Fibroblast of lung (primary cell): ENCODE results near the gene FPGS. TPM values are rescaled to one million over a fixed set of nuclear protein-coding genes. Genes with fewer than 3 reads are reported as not detected.

ENCODE experiments used
- DNase-seq, 2 donors: peaks; one replicate each; pipeline versions ENCODE4 v3.0.0 to v3.0.0-alpha.2; 2010; ENCODE audit warnings: low read depth in 2 of 2
- H2AFZ ChIP-seq: 2 replicates; pipeline ENCODE4 v1.5.1; 2012; ENCODE audit warnings: low read length, control low read depth, inconsistent platforms
- H3K27ac ChIP-seq: 2 replicates; pipeline ENCODE4 v1.5.1; 2011; ENCODE audit warnings: low read length, control low read depth; ENCODE audit not compliant: insufficient read depth
- H3K27me3 ChIP-seq: 2 replicates; pipeline ENCODE4 v1.5.1; 2011; ENCODE audit warnings: mild to moderate bottlenecking, low read length; ENCODE audit not compliant: control insufficient read depth, insufficient read depth
- H3K36me3 ChIP-seq: 2 replicates; pipeline ENCODE4 v1.5.1; 2011; ENCODE audit warnings: low read length; ENCODE audit not compliant: control insufficient read depth, insufficient read depth
- H3K4me1 ChIP-seq: 2 replicates; pipeline ENCODE4 v1.5.1; 2011; ENCODE audit warnings: low read length; ENCODE audit not compliant: control insufficient read depth, insufficient read depth; ENCODE audit errors: extremely low read depth
- H3K4me2 ChIP-seq: 2 replicates; pipeline ENCODE4 v1.5.1; 2011; ENCODE audit warnings: low read length, control low read depth; ENCODE audit not compliant: insufficient read depth; ENCODE audit errors: extremely low read depth
- H3K4me3 ChIP-seq, 4 experiments: fragments of 200-600 bp in 1 of 4; sonication (generic) in 1 of 4; replicated peaks in 1 of 4; 2 replicates each; pipeline ENCODE4 v1.5.1; 2011 to 2016; ENCODE audit warnings: low read length in 4 of 4, low read depth in 3 of 4, mild to moderate bottlenecking in 3 of 4, control low read depth in 2 of 4, inconsistent platforms in 1 of 4, mixed read lengths in 1 of 4; ENCODE audit not compliant: insufficient read depth in 1 of 4; ENCODE audit errors: control extremely low read depth in 1 of 4
- H3K79me2 ChIP-seq: 2 replicates; pipeline ENCODE4 v1.5.1; 2012; ENCODE audit warnings: mild to moderate bottlenecking, low read length, inconsistent platforms; ENCODE audit not compliant: control insufficient read depth, insufficient read depth
- H3K9ac ChIP-seq: 2 replicates; pipeline ENCODE4 v1.5.1; 2011; ENCODE audit warnings: mild to moderate bottlenecking, low read length, control low read depth; ENCODE audit not compliant: insufficient read depth
- H3K9me3 ChIP-seq: 2 replicates; pipeline ENCODE4 v1.5.1; 2012; ENCODE audit warnings: low read depth, low read length; ENCODE audit not compliant: control insufficient read depth, insufficient read depth
- H4K20me1 ChIP-seq: 2 replicates; pipeline ENCODE4 v1.5.1; 2011; ENCODE audit warnings: low read length; ENCODE audit not compliant: control insufficient read depth, insufficient read depth; ENCODE audit errors: extremely low read depth
- CTCF ChIP-seq, 2 donors: IDR thresholded peaks in 1 of 2; conservative IDR thresholded peaks in 1 of 2; 1 replicate in 1 of 2; 2 replicates in 1 of 2; pipeline ENCODE4 v1.5.1; 2011 to 2012; ENCODE audit warnings: low read length in 2 of 2, control low read depth in 1 of 2, inconsistent platforms in 1 of 2, low read depth in 1 of 2, mild to moderate bottlenecking in 1 of 2
- EZH2 ChIP-seq: IDR thresholded peaks from 2 replicates; pipeline ENCODE4 v1.5.1; 2012; ENCODE audit warnings: low read length, control low read depth, mild to moderate bottlenecking; ENCODE audit errors: missing control alignments
- polyA minus RNA-seq: library from RNA; depleted of rRNA, polyadenylated mRNA; stranded (reverse); fragments of >200 nt; gene quantifications from 2 replicates; pipeline ENCODE4 v1.2.3, GENCODE V29; 2011; ENCODE audit warnings: low replicate concordance
- polyA plus RNA-seq, 2 donors: library from polyadenylated mRNA; depleted of rRNA in 1 of 2; stranded (reverse) in 1 of 2; unstranded in 1 of 2; fragments of >200 nt; gene quantifications; 2 replicates each; pipeline ENCODE4 v1.2.1, GENCODE V29; 2011 to 2012; ENCODE audit warnings: missing spikeins in 1 of 2
- total RNA-seq: library from RNA; depleted of rRNA; stranded (reverse); fragments of >200 nt; gene quantifications from 2 replicates; pipeline ENCODE4 v1.2.1, GENCODE V29; 2014

The FPGS gene
- total RNA-seq (58.6 and 77.0 TPM in 2 replicates), polyA plus RNA-seq (42.4 and 43.2 TPM in 2 replicates), polyA minus RNA-seq (131 and 189 TPM in 2 replicates)
- polyA plus RNA-seq (2012), result 56.1 and 62.0 TPM in 2 replicates

- no peaks in the 10 kb centered on the region for H4K20me1 ChIP-seq
- no peaks in the 10 kb centered on the region for H3K9me3 ChIP-seq
Observed at GRCh38 chr9:127802576-127803443, at the start of gene FPGS. FPGS (plus strand) TSS chr9:127802882; CDS start chr9:127802925, 43 bp downstream.

GRCh38 chr9:127753148-127753547, 49.5 kb upstream of the FPGS start:
- Histone ChIP-seq H3K9ac (no peak overlapping the region), H2AFZ (no peak overlapping the region), H3K4me1 (no peaks in the 10 kb centered on the region), H3K27me3 (peaks cover 36% of the 10 kb centered on the region), H4K20me1 (peaks cover 2% of the 10 kb centered on the region), H3K36me3 (no peaks in the 10 kb centered on the region), H3K4me3 (no peak overlapping the region), H3K79me2 (no peaks in the 10 kb centered on the region), H3K27ac (no peak overlapping the region), H3K9me3 (no peaks in the 10 kb centered on the region), H3K4me2 (no peak overlapping the region)
- DNase-seq, result no peak
- TF ChIP-seq EZH2, result no peak
- TF ChIP-seq CTCF (conservative IDR thresholded peaks at IDR 0.05 in 1 of 2, IDR thresholded peaks at IDR 0.05 in 1 of 2; ENCODE audit: low read depth in 1 of 2, low read length in 2 of 2), result no peak

More at GRCh38 chr9:127802576-127803443, at the start of gene FPGS:
- H3K27ac ChIP-seq, result peak within 1 kb of the TSS; percentile 92
- peaks cover 9% of the 10 kb centered on the region for H3K36me3 ChIP-seq
- peak; percentile 89 to 90 for DNase-seq
- H3K4me2 ChIP-seq, result peak within 1 kb of the TSS; percentile 100
- no peak for TF ChIP-seq EZH2
- no peak for TF ChIP-seq CTCF (conservative IDR thresholded peaks at IDR 0.05 in 1 of 2, IDR thresholded peaks at IDR 0.05 in 1 of 2; ENCODE audit: low read depth in 1 of 2, low read length in 2 of 2)
- H3K4me3 ChIP-seq, result peak within 1 kb of the TSS; percentile 85 to 96 (median 90)
- H2AFZ ChIP-seq, result peak within 1 kb of the TSS; percentile 50
- peaks cover 23% of the 10 kb centered on the region for H3K79me2 ChIP-seq
- H3K9ac ChIP-seq, result peak within 1 kb of the TSS; percentile 88
- no peaks in the 10 kb centered on the region for H3K27me3 ChIP-seq
- peaks cover 13% of the 10 kb centered on the region for H3K4me1 ChIP-seq

- TF ChIP-seq CTCF (conservative IDR thresholded peaks at IDR 0.05 in 1 of 2, IDR thresholded peaks at IDR 0.05 in 1 of 2; ENCODE audit: low read depth in 1 of 2, low read length in 2 of 2), result no peak
- TF ChIP-seq EZH2, result no peak
- Histone ChIP-seq H3K9ac (no peak overlapping the region), H3K4me2 (no peak overlapping the region), H4K20me1 (peaks cover 2% of the 10 kb centered on the region), H2AFZ (no peak overlapping the region), H3K79me2 (no peaks in the 10 kb centered on the region), H3K9me3 (no peaks in the 10 kb centered on the region), H3K27me3 (peaks cover 33% of the 10 kb centered on the region), H3K4me1 (no peaks in the 10 kb centered on the region), H3K27ac (no peak overlapping the region), H3K4me3 (no peak overlapping the region), H3K36me3 (no peaks in the 10 kb centered on the region)
- DNase-seq, result no peak
Observed at GRCh38 chr9:127753622-127754021, 49.1 kb upstream of the FPGS start.
